ENCODE data around the gene VWC2L.

Gene VWC2L

GRCh38 chr2:214410918-214411554 lies at the start of gene VWC2L:
TSS of gene VWC2L (plus strand) at chr2:214411054. CDS start at chr2:214414194, 3,140 bp downstream.
- no peak within 1 kb of the TSS for H3K9ac ChIP-seq (ENCODE audit: low read depth, low read length)
- H3K4me1 ChIP-seq (ENCODE audit: control insufficient read depth, insufficient read depth, low read length), result peaks cover 3% of the 10 kb centered on the region
- no peaks in the 10 kb centered on the region for H3K9me3 ChIP-seq (ENCODE audit: control insufficient read depth, insufficient read depth, low read length)
- H3K4me3 ChIP-seq (ENCODE audit: low read depth, low read length), result peak within 1 kb of the TSS; percentile 5
- H3K36me3 ChIP-seq (ENCODE audit: control insufficient read depth, insufficient read depth, low read length), result no peaks in the 10 kb centered on the region
- no peaks in the 10 kb centered on the region for H3K27me3 ChIP-seq (ENCODE audit: control insufficient read depth, insufficient read depth, low read length)

GRCh38 chr2:214361116-214361515 lies 49.7 kb upstream of the VWC2L start:
- Histone ChIP-seq H3K36me3 (ENCODE audit: control insufficient read depth, insufficient read depth, low read length) (no peaks in the 10 kb centered on the region), H3K9me3 (ENCODE audit: control insufficient read depth, insufficient read depth, low read length) (no peaks in the 10 kb centered on the region), H3K9ac (ENCODE audit: low read depth, low read length) (no peak overlapping the region), H3K4me3 (ENCODE audit: low read depth, low read length) (no peak overlapping the region), H3K4me1 (ENCODE audit: control insufficient read depth, insufficient read depth, low read length) (no peaks in the 10 kb centered on the region), H3K27me3 (ENCODE audit: control insufficient read depth, insufficient read depth, low read length) (no peaks in the 10 kb centered on the region)

- H3K4me3 ChIP-seq (ENCODE audit: low read depth, low read length), result no peak overlapping the region
- no peaks in the 10 kb centered on the region for H3K9me3 ChIP-seq (ENCODE audit: control insufficient read depth, insufficient read depth, low read length)
- no peak overlapping the region for H3K9ac ChIP-seq (ENCODE audit: low read depth, low read length)
- no peaks in the 10 kb centered on the region for H3K36me3 ChIP-seq (ENCODE audit: control insufficient read depth, insufficient read depth, low read length)
- no peaks in the 10 kb centered on the region for H3K27me3 ChIP-seq (ENCODE audit: control insufficient read depth, insufficient read depth, low read length)
- H3K4me1 ChIP-seq (ENCODE audit: control insufficient read depth, insufficient read depth, low read length), result no peaks in the 10 kb centered on the region
Measured at GRCh38 chr2:214365549-214365948, 45.3 kb upstream of the VWC2L start.

DNA sequence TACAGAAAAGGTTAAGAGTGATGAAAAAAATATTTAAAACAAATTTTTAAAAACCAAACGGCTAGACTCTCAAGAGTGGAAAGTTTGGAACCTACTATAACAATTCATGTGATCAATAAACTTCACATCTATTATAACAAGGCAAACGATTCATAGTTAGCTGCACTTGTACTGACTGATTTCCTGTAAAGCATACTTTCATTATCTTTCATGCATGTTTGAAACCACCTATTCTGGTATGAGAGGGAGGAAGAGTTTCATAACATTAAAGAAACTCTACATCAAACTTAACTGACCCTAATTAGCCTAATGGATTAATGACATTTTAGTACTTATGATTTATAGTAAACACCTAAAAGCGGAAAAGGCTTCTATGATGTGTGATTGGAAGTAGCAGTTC lies 43.7 kb upstream of the VWC2L start:
- no peaks in the 10 kb centered on the region for H3K9me3 ChIP-seq (ENCODE audit: control insufficient read depth, insufficient read depth, low read length)
- H3K36me3 ChIP-seq (ENCODE audit: control insufficient read depth, insufficient read depth, low read length), result no peaks in the 10 kb centered on the region
- H3K4me3 ChIP-seq (ENCODE audit: low read depth, low read length), result no peak overlapping the region
- H3K9ac ChIP-seq (ENCODE audit: low read depth, low read length), result no peak overlapping the region
- H3K27me3 ChIP-seq (ENCODE audit: control insufficient read depth, insufficient read depth, low read length), result no peaks in the 10 kb centered on the region
- no peaks in the 10 kb centered on the region for H3K4me1 ChIP-seq (ENCODE audit: control insufficient read depth, insufficient read depth, low read length)

DNA sequence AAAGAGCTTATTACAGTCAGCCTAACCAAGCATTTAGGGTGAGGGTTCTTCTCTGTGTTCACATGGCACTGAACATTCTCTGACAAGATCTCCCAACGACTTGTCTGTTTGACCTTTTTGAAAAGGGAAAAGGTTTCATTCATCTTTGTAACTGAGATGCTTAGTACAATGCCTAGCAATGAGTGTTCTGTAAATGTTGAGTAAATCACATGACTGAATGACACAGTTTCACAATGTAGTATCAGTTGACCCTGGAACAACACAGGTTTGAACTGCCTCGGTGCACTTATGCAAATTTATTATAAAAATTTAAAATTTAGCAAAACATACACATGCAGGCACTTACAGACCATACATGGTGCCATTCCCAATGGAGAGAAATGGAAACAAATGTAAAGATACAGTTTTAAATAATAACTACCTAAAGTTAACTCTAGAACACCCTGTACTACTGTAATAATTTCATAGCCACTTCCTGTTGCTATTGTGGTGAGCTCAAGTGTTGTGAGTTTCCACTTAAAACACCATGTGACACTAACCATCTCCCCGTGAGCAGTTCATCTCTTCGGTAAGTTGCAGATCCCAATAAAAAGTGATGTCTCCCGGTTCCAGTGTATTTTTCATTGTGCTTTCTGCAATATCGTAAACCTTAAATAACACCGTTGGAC lies 34.1 kb upstream of the VWC2L start:
- no peak overlapping the region for H3K4me3 ChIP-seq (ENCODE audit: low read depth, low read length)
- H3K27me3 ChIP-seq (ENCODE audit: control insufficient read depth, insufficient read depth, low read length), result no peaks in the 10 kb centered on the region
- H3K9ac ChIP-seq (ENCODE audit: low read depth, low read length), result no peak overlapping the region
- H3K4me1 ChIP-seq (ENCODE audit: control insufficient read depth, insufficient read depth, low read length), result no peaks in the 10 kb centered on the region
- H3K36me3 ChIP-seq (ENCODE audit: control insufficient read depth, insufficient read depth, low read length), result no peaks in the 10 kb centered on the region
- H3K9me3 ChIP-seq (ENCODE audit: control insufficient read depth, insufficient read depth, low read length), result no peaks in the 10 kb centered on the region

DNA sequence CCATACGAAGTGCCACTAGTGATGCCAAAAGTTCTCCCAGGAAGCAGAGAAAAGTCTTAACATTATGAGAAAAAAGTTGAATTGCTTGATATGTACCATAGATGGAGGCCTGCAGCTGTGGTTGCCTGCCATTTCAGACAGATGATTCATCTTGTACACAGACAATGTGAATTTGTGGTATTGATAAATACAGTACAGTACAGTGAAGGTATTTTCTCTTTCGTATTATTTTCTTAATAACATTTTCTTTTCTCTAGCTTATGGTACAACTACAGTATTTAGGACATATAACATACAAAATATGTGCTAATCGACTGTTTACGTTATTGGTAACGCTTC lies 33.6 kb upstream of the VWC2L start:
- no peaks in the 10 kb centered on the region for H3K27me3 ChIP-seq (ENCODE audit: control insufficient read depth, insufficient read depth, low read length)
- H3K4me1 ChIP-seq (ENCODE audit: control insufficient read depth, insufficient read depth, low read length), result no peaks in the 10 kb centered on the region
- H3K4me3 ChIP-seq (ENCODE audit: low read depth, low read length), result no peak overlapping the region
- no peak overlapping the region for H3K9ac ChIP-seq (ENCODE audit: low read depth, low read length)
- H3K9me3 ChIP-seq (ENCODE audit: control insufficient read depth, insufficient read depth, low read length), result no peaks in the 10 kb centered on the region
- no peaks in the 10 kb centered on the region for H3K36me3 ChIP-seq (ENCODE audit: control insufficient read depth, insufficient read depth, low read length)

DNA sequence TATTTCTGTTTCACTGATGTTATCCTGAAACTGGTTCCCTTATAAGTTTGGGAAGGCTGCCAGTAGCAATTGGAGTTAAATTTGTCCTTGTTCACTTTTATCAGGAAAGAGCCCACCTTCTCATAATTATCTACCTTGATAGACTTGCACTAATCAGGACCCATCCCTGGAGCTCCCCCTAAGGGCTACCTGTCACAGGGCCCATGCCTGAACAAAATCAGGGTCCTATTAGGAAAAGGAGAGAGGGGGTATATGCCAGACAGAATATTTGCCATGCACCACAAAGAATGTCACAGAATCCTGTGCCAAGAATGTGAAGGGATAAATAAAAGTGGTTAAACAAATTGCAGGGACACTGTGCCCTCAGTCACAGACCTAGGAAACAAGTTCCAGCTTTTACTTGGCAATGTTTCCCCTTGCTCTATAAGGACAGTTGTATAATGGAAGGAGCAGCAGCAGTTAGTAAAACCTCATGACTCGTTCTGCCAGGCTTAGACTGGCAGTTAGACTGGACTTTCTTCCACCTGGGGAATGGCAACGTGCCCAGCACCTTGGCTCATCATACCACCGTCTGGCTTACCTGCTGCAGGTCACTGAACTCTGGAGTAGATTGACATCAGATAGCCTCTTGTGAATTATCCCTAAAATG lies 32.3 kb upstream of the VWC2L start:
- H3K9ac ChIP-seq (ENCODE audit: low read depth, low read length), result no peak overlapping the region
- H3K4me1 ChIP-seq (ENCODE audit: control insufficient read depth, insufficient read depth, low read length), result no peaks in the 10 kb centered on the region
- H3K9me3 ChIP-seq (ENCODE audit: control insufficient read depth, insufficient read depth, low read length), result no peaks in the 10 kb centered on the region
- no peaks in the 10 kb centered on the region for H3K27me3 ChIP-seq (ENCODE audit: control insufficient read depth, insufficient read depth, low read length)
- no peak overlapping the region for H3K4me3 ChIP-seq (ENCODE audit: low read depth, low read length)
- H3K36me3 ChIP-seq (ENCODE audit: control insufficient read depth, insufficient read depth, low read length), result no peaks in the 10 kb centered on the region

DNA sequence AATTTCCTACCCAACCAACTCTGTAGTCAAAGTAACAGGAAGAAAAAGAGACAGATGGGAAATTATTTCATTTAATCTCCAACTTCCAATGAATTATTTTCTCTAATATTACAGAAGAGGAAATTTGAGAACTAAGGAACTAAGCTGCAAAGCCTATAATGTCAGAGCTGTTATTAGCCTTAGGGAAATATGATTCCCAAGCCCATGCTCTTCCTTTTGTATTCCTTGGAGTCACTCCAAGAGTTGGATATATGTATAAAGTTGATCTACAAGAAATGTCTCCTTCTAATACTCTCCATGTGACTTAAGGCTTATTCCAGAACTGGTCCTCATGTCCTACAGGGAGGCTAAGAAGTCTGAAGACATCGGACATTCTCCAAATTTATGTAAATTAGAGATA lies 31.6 kb upstream of the VWC2L start:
- Histone ChIP-seq H3K4me3 (ENCODE audit: low read depth, low read length) (no peak overlapping the region), H3K27me3 (ENCODE audit: control insufficient read depth, insufficient read depth, low read length) (no peaks in the 10 kb centered on the region), H3K4me1 (ENCODE audit: control insufficient read depth, insufficient read depth, low read length) (no peaks in the 10 kb centered on the region), H3K36me3 (ENCODE audit: control insufficient read depth, insufficient read depth, low read length) (no peaks in the 10 kb centered on the region), H3K9ac (ENCODE audit: low read depth, low read length) (no peak overlapping the region), H3K9me3 (ENCODE audit: control insufficient read depth, insufficient read depth, low read length) (no peaks in the 10 kb centered on the region)

- Histone ChIP-seq H3K4me3 (ENCODE audit: low read depth, low read length) (no peak overlapping the region), H3K27me3 (ENCODE audit: control insufficient read depth, insufficient read depth, low read length) (no peaks in the 10 kb centered on the region), H3K9ac (ENCODE audit: low read depth, low read length) (no peak overlapping the region), H3K9me3 (ENCODE audit: control insufficient read depth, insufficient read depth, low read length) (no peaks in the 10 kb centered on the region), H3K36me3 (ENCODE audit: control insufficient read depth, insufficient read depth, low read length) (no peaks in the 10 kb centered on the region), H3K4me1 (ENCODE audit: control insufficient read depth, insufficient read depth, low read length) (no peaks in the 10 kb centered on the region)
Measured at GRCh38 chr2:214380681-214381080, 30.2 kb upstream of the VWC2L start.

DNA sequence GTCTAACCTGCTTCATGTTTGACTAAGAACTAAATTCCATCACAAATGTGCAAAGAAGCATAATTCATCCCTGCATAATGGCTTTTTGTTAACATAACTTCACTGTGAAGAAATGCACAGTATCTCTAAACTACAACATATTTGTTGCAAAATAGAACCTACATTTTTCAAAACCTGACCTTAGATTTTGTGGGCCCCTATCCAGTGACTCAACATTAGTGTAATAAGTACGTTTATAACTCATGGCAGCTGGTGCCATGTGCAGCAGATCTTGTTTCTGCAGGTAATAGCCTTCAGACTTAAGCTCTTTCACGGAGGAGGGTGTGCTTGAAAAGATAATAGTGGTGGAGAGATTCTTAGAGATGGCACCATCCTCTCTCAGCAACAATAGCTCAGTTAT lies 28.6 kb upstream of the VWC2L start:
- no peaks in the 10 kb centered on the region for H3K4me1 ChIP-seq (ENCODE audit: control insufficient read depth, insufficient read depth, low read length)
- H3K9me3 ChIP-seq (ENCODE audit: control insufficient read depth, insufficient read depth, low read length), result no peaks in the 10 kb centered on the region
- no peak overlapping the region for H3K9ac ChIP-seq (ENCODE audit: low read depth, low read length)
- no peaks in the 10 kb centered on the region for H3K36me3 ChIP-seq (ENCODE audit: control insufficient read depth, insufficient read depth, low read length)
- H3K27me3 ChIP-seq (ENCODE audit: control insufficient read depth, insufficient read depth, low read length), result no peaks in the 10 kb centered on the region
- no peak overlapping the region for H3K4me3 ChIP-seq (ENCODE audit: low read depth, low read length)

- no peaks in the 10 kb centered on the region for H3K9me3 ChIP-seq (ENCODE audit: control insufficient read depth, insufficient read depth, low read length)
Measured at GRCh38 chr2:214386720-214387119, 24.1 kb upstream of the VWC2L start.

GRCh38 chr2:214389334-214389733 lies 21.5 kb upstream of the VWC2L start:
- Histone ChIP-seq H3K9ac (ENCODE audit: low read depth, low read length) (no peak overlapping the region), H3K4me1 (ENCODE audit: control insufficient read depth, insufficient read depth, low read length) (no peaks in the 10 kb centered on the region), H3K9me3 (ENCODE audit: control insufficient read depth, insufficient read depth, low read length) (no peaks in the 10 kb centered on the region), H3K27me3 (ENCODE audit: control insufficient read depth, insufficient read depth, low read length) (no peaks in the 10 kb centered on the region), H3K36me3 (ENCODE audit: control insufficient read depth, insufficient read depth, low read length) (no peaks in the 10 kb centered on the region), H3K4me3 (ENCODE audit: low read depth, low read length) (no peak overlapping the region)

More at GRCh38 chr2:214386720-214387119, 24.1 kb upstream of the VWC2L start:
- Histone ChIP-seq H3K36me3 (ENCODE audit: control insufficient read depth, insufficient read depth, low read length) (no peaks in the 10 kb centered on the region), H3K4me3 (ENCODE audit: low read depth, low read length) (no peak overlapping the region), H3K27me3 (ENCODE audit: control insufficient read depth, insufficient read depth, low read length) (no peaks in the 10 kb centered on the region), H3K9ac (ENCODE audit: low read depth, low read length) (no peak overlapping the region), H3K4me1 (ENCODE audit: control insufficient read depth, insufficient read depth, low read length) (no peaks in the 10 kb centered on the region)

All from iPS-15b (cell line).